HepG2 (cell line): ENCODE data around the gene PPP1R13B. TPM values are rescaled to one million over a fixed set of nuclear protein-coding genes. Genes with fewer than 3 reads are reported as not detected.

Source experiments
- BCL6 ChIP-seq: IDR thresholded peaks from 2 replicates; pipeline ENCODE4 v1.6.1; 2016; ENCODE audit warnings: missing genetic modification reagents, missing compliant biosample characterization
- CENPX ChIP-seq: sonication (generic); formaldehyde crosslinking; IDR thresholded peaks from 2 replicates; pipeline ENCODE4 v1.9.0; 2021; ENCODE audit warnings: mild to moderate bottlenecking, missing genetic modification reagents, moderate library complexity
- CHCHD3 ChIP-seq: sonication (generic); formaldehyde crosslinking; IDR thresholded peaks from 2 replicates; pipeline ENCODE4 v1.8.0; 2022; ENCODE audit warnings: mild to moderate bottlenecking, missing genetic modification reagents, moderate library complexity
- EED ChIP-seq: sonication (generic); formaldehyde crosslinking; IDR thresholded peaks from 2 replicates; pipeline ENCODE4 v1.5.0; 2020; ENCODE audit warnings: mild to moderate bottlenecking, missing genetic modification reagents
- ETS1 ChIP-seq: sonication (generic); formaldehyde crosslinking; IDR thresholded peaks from 2 replicates; pipeline ENCODE4 v1.4.0; 2020; ENCODE audit warnings: missing genetic modification reagents
- FOXO4 ChIP-seq: sonication (generic); formaldehyde crosslinking; conservative IDR thresholded peaks from 2 replicates; pipeline ENCODE4 v1.8.1; 2023; ENCODE audit warnings: missing genetic modification reagents
- KDM3A ChIP-seq: IDR thresholded peaks from 2 replicates; pipeline ENCODE4 v1.6.1; 2018; ENCODE audit warnings: low read depth, missing compliant biosample characterization
- MAZ ChIP-seq, 2 experiments: sonication (generic) in 1 of 2; formaldehyde crosslinking in 1 of 2; IDR thresholded peaks; 2 replicates each; pipeline versions ENCODE4 v1.5.0 to v1.6.1; 2012 to 2020; ENCODE audit warnings: low read depth in 2 of 2, mild to moderate bottlenecking in 2 of 2, borderline replicate concordance in 1 of 2, improper control_type of control experiment in 1 of 2, low read length in 1 of 2, missing genetic modification reagents in 1 of 2, moderate library complexity in 1 of 2
- MBNL3 ChIP-seq: fragments of 250-450 bp; sonication (Bioruptor Pico); conservative IDR thresholded peaks from 2 replicates; pipeline ENCODE4 v1.8.0; 2022; ENCODE audit warnings: mild to moderate bottlenecking, inconsistent platforms
- NAIF1 ChIP-seq: sonication (generic); formaldehyde crosslinking; IDR thresholded peaks from 2 replicates; pipeline ENCODE4 v1.5.0; 2020; ENCODE audit warnings: mild to moderate bottlenecking, missing genetic modification reagents, borderline replicate concordance
- NFRKB ChIP-seq: fragments of 450-650 bp; IDR thresholded peaks from 2 replicates; pipeline ENCODE4 v1.6.1; 2017
- PHF21A ChIP-seq: sonication (generic); formaldehyde crosslinking; IDR thresholded peaks from 2 replicates; pipeline ENCODE4 v1.5.0; 2020; ENCODE audit warnings: mild to moderate bottlenecking, missing genetic modification reagents
- SMARCC2 ChIP-seq: fragments of 450-650 bp; IDR thresholded peaks from 2 replicates; pipeline ENCODE4 v1.6.1; 2017; ENCODE audit warnings: antibody characterized with exemption, mild to moderate bottlenecking
- ZBTB14 ChIP-seq: sonication (generic); formaldehyde crosslinking; IDR thresholded peaks from 2 replicates; pipeline ENCODE4 v1.4.0; 2020; ENCODE audit warnings: missing genetic modification reagents
- ZFP1 ChIP-seq: IDR thresholded peaks from 2 replicates; pipeline ENCODE4 v1.6.1; 2016
- ZNF232 ChIP-seq: sonication (generic); formaldehyde crosslinking; IDR thresholded peaks from 2 replicates; pipeline ENCODE4 v1.4.0; 2020; ENCODE audit warnings: missing genetic modification reagents, borderline replicate concordance
- ZNF263 ChIP-seq: sonication (generic); formaldehyde crosslinking; IDR thresholded peaks from 2 replicates; pipeline ENCODE4 v1.4.0; 2020; ENCODE audit warnings: missing genetic modification reagents
- ZNF335 ChIP-seq: sonication (generic); formaldehyde crosslinking; IDR thresholded peaks from 2 replicates; pipeline ENCODE4 v1.4.0; 2020; ENCODE audit warnings: missing genetic modification reagents
- ZNF484 ChIP-seq: sonication (generic); formaldehyde crosslinking; IDR thresholded peaks from 2 replicates; pipeline ENCODE4 v1.5.1; 2020; ENCODE audit warnings: mild to moderate bottlenecking, low read depth, missing genetic modification reagents, borderline replicate concordance
- ZNF543 ChIP-seq: sonication (generic); formaldehyde crosslinking; IDR thresholded peaks from 2 replicates; pipeline ENCODE4 v1.4.0; 2020; ENCODE audit warnings: mild to moderate bottlenecking, missing genetic modification reagents
- ZNF577 ChIP-seq: sonication (generic); formaldehyde crosslinking; IDR thresholded peaks from 2 replicates; pipeline ENCODE4 v1.4.0; 2020; ENCODE audit warnings: mild to moderate bottlenecking, low read depth, missing genetic modification reagents, borderline replicate concordance
- ZNF644 ChIP-seq: IDR thresholded peaks from 2 replicates; pipeline ENCODE4 v1.6.1; 2016; ENCODE audit warnings: low read depth
- ZNF749 ChIP-seq: sonication (generic); formaldehyde crosslinking; IDR thresholded peaks from 2 replicates; pipeline ENCODE4 v1.8.0; 2022; ENCODE audit warnings: mild to moderate bottlenecking, missing genetic modification reagents, moderate library complexity, borderline replicate concordance
- ZNF879 ChIP-seq: sonication (generic); formaldehyde crosslinking; IDR thresholded peaks from 2 replicates; pipeline ENCODE4 v1.8.1; 2023; ENCODE audit warnings: missing genetic modification reagents
- ZSCAN12 ChIP-seq: sonication (generic); formaldehyde crosslinking; IDR thresholded peaks from 2 replicates; pipeline ENCODE4 v1.9.0; 2021; ENCODE audit warnings: mild to moderate bottlenecking, missing genetic modification reagents
- polyA plus RNA-seq, 8 experiments: library from polyadenylated mRNA; depleted of rRNA in 3 of 8; stranded (reverse) in 7 of 8; unstranded in 1 of 8; fragments of >200 nt; fragmentation: Illumina TruSeq in 4 of 8; extraction: Trizol in 4 of 8; gene quantifications; 2 replicates each; pipeline versions ENCODE4 v1.2.1 to v1.2.3, GENCODE V29; 2011 to 2016; ENCODE audit warnings: low read depth in 4 of 8, missing spikeins in 1 of 8, mixed read lengths in 1 of 8; ENCODE audit not compliant: insufficient read depth in 1 of 8
- total RNA-seq, 5 experiments: library from RNA; depleted of rRNA; stranded (reverse); fragments of >200 nt; fragmentation: Illumina TruSeq; extraction: Trizol; gene quantifications; 2 replicates each; pipeline ENCODE4 v1.2.3, GENCODE V29; 2016; ENCODE audit warnings: low read depth in 1 of 5
- TF ChIP-seq, protein P1 (sequence below): IDR thresholded peaks from 2 replicates; pipeline ENCODE4 v1.6.1; 2018; ENCODE audit warnings: missing genetic modification reagents, mild to moderate bottlenecking, missing compliant biosample characterization
- TF ChIP-seq, protein P2 (sequence below): sonication (generic); formaldehyde crosslinking; IDR thresholded peaks from 2 replicates; pipeline ENCODE4 v1.4.0; 2020; ENCODE audit warnings: mild to moderate bottlenecking, missing genetic modification reagents, borderline replicate concordance

The PPP1R13B gene
- total and polyA plus RNA-seq, 2 of the 13 experiments (the other 11 are each of a cell fraction or from before 2014, with no cell fraction given) = 4.6 to 9.4 TPM

- TF ChIP-seq, protein P1, sequence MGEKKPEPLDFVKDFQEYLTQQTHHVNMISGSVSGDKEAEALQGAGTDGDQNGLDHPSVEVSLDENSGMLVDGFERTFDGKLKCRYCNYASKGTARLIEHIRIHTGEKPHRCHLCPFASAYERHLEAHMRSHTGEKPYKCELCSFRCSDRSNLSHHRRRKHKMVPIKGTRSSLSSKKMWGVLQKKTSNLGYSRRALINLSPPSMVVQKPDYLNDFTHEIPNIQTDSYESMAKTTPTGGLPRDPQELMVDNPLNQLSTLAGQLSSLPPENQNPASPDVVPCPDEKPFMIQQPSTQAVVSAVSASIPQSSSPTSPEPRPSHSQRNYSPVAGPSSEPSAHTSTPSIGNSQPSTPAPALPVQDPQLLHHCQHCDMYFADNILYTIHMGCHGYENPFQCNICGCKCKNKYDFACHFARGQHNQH (CRISPR knock-in tag) = no peak
- TF ChIP-seq ZNF577 (CRISPR knock-in tag) = no peak
- no peak for TF ChIP-seq ZNF879
- TF ChIP-seq, protein P2, sequence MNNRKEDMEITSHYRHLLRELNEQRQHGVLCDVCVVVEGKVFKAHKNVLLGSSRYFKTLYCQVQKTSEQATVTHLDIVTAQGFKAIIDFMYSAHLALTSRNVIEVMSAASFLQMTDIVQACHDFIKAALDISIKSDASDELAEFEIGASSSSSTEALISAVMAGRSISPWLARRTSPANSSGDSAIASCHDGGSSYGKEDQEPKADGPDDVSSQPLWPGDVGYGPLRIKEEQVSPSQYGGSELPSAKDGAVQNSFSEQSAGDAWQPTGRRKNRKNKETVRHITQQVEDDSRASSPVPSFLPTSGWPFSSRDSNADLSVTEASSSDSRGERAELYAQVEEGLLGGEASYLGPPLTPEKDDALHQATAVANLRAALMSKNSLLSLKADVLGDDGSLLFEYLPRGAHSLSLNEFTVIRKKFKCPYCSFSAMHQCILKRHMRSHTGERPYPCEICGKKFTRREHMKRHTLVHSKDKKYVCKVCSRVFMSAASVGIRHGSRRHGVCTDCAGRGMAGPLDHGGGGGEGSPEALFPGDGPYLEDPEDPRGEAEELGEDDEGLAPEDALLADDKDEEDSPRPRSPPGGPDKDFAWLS (CRISPR knock-in tag) = no peak
- no peak for TF ChIP-seq ZNF484 (CRISPR knock-in tag)
- TF ChIP-seq BCL6 = no peak
- TF ChIP-seq EED = no peak
- TF ChIP-seq CHCHD3 (CRISPR knock-in tag) = no peak
- no peak for TF ChIP-seq FOXO4 (CRISPR knock-in tag)
- TF ChIP-seq ZNF543 (CRISPR knock-in tag) = peak; percentile 57
- TF ChIP-seq PHF21A (CRISPR knock-in tag) = peak; percentile 43; the same call in 1 of the 2 replicates
- no peak for TF ChIP-seq MAZ (IDR thresholded peaks at IDR 0.05; ENCODE audit: borderline replicate concordance, low read depth, low read length)
- TF ChIP-seq MAZ (CRISPR knock-in tag; IDR thresholded peaks at IDR 0.05; ENCODE audit: low read depth) = no peak
- no peak for TF ChIP-seq ZNF263 (CRISPR knock-in tag)
- no peak for TF ChIP-seq ZNF749 (CRISPR knock-in tag)
- no peak for TF ChIP-seq SMARCC2
- TF ChIP-seq NFRKB = no peak
- TF ChIP-seq NAIF1 (CRISPR knock-in tag) = no peak
- no peak for TF ChIP-seq CENPX (CRISPR knock-in tag)
- no peak for TF ChIP-seq MBNL3 (CRISPR knock-in tag)
- no peak for TF ChIP-seq ZBTB14
- TF ChIP-seq ZNF232 = no peak
- TF ChIP-seq ZNF335 (CRISPR knock-in tag) = no peak
- no peak for TF ChIP-seq KDM3A (CRISPR knock-in tag)
- no peak for TF ChIP-seq ZFP1 (CRISPR knock-in tag)
- no peak for TF ChIP-seq ZSCAN12 (CRISPR knock-in tag)
- 0 out of 2 replicates have a peak, but pooled peaks have one; percentile 20 for TF ChIP-seq ETS1
- TF ChIP-seq ZNF644 (CRISPR knock-in tag) = no peak
These were observed 8.3 kb upstream of the PPP1R13B start (continued) for GRCh38 chr14:103855734-103856095.
